CD4-positive, alpha-beta T cell (primary cell): ENCODE data around the gene TOX3. TPM values are rescaled to one million over a fixed set of nuclear protein-coding genes. Genes with fewer than 3 reads are reported as not detected.

ENCODE experiments used
- ATAC-seq: fragments of 200-7000 bp; cut with Tn5 transposase; one replicate; pipeline ENCODE4 v1.10.0; 2022; ENCODE audit warnings: mild to moderate bottlenecking; ENCODE audit not compliant: poor library complexity
- CTCF ChIA-PET: fragments of 350-600 bp; sonication (Branson Sonifier 250); formaldehyde crosslinking; loops from one replicate; lab custom pipeline; 2021; ENCODE audit warnings: antibody characterized with exemption, inconsistent platforms; lab: Charles Lee
- POLR2A ChIA-PET: fragments of 350-600 bp; sonication (Branson Sonifier 250); formaldehyde crosslinking; loops from one replicate; lab custom pipeline; 2021; ENCODE audit warnings: antibody characterized with exemption, inconsistent platforms; lab: Charles Lee
- DNase-seq, 14 experiments: peaks; one replicate each; pipeline ENCODE4 v3.0.0-alpha.2; 2013 to 2020; ENCODE audit warnings: mixed read lengths in 2 of 14
- H3K27ac ChIP-seq, 2 donors: one replicate each; pipeline versions ENCODE4 v1.5.1 to v1.7.0; 2013; ENCODE audit warnings: low read length in 2 of 2, low read depth in 1 of 2, mild to moderate bottlenecking in 1 of 2
- H3K27me3 ChIP-seq, 2 experiments: 1 replicate in 1 of 2; 2 replicates in 1 of 2; pipeline versions ENCODE4 v1.6.1 to v1.7.0; 2013; ENCODE audit warnings: low read length in 2 of 2, control low read depth in 1 of 2, mild to moderate bottlenecking in 1 of 2, moderate library complexity in 1 of 2; ENCODE audit not compliant: insufficient read depth in 2 of 2, control insufficient read depth in 1 of 2
- H3K36me3 ChIP-seq: one replicate; pipeline ENCODE4 v1.6.1; 2013; ENCODE audit warnings: low read length, control low read depth; ENCODE audit not compliant: insufficient read depth
- H3K4me1 ChIP-seq: one replicate; pipeline ENCODE4 v1.6.1; 2013; ENCODE audit warnings: low read length, control low read depth; ENCODE audit not compliant: insufficient read depth
- H3K4me3 ChIP-seq: one replicate; pipeline ENCODE4 v1.5.1; 2013; ENCODE audit warnings: mild to moderate bottlenecking, low read length, moderate library complexity
- H3K9me3 ChIP-seq, 2 experiments: 1 replicate in 1 of 2; 2 replicates in 1 of 2; pipeline versions ENCODE4 v1.6.1 to v1.7.0; 2013; ENCODE audit warnings: low read length in 2 of 2, mild to moderate bottlenecking in 2 of 2, control low read depth in 1 of 2, moderate library complexity in 1 of 2; ENCODE audit not compliant: control insufficient read depth in 1 of 2, insufficient read depth in 1 of 2
- H3K27ac Mint-ChIP-seq: one replicate; pipeline ENCODE4 v1.8.0; 2020; ENCODE audit warnings: mixed read lengths
- H3K27me3 Mint-ChIP-seq: one replicate; pipeline ENCODE4 v1.8.0; 2021; ENCODE audit warnings: mixed read lengths
- H3K36me3 Mint-ChIP-seq: one replicate; pipeline ENCODE4 v1.8.0; 2021; ENCODE audit warnings: low read depth, mixed read lengths
- H3K4me1 Mint-ChIP-seq: one replicate; pipeline ENCODE4 v1.8.0; 2021; ENCODE audit warnings: low read depth, mixed read lengths
- H3K4me3 Mint-ChIP-seq: one replicate; pipeline ENCODE4 v1.8.0; 2020; ENCODE audit warnings: mild to moderate bottlenecking, mixed read lengths
- H3K9me3 Mint-ChIP-seq: one replicate; pipeline ENCODE4 v1.8.0; 2020; ENCODE audit warnings: mixed read lengths
- intact Hi-C, 2 experiments: fragments of 100-400 bp; cut with DNase I in 1 of 2; cut with micrococcal nuclease in 1 of 2; formaldehyde crosslinking; loops; one replicate each; pipeline versions ENCODE4 v1.15.1 to v1.9.0; 2023 to 2025; cut with DNase I, micrococcal nuclease
- total RNA-seq, 174 experiments: library from RNA in 2 of 174; stranded (reverse) in 2 of 174; gene quantifications; one replicate each; pipeline ENCODE4 v1.2.3 and lab custom pipeline; 2021 to 2026
- TF ChIP-seq, protein P1 (sequence below): fragments of 200-600 bp; IDR thresholded peaks from one replicate; pipeline ENCODE4 v1.8.0; 2022; ENCODE audit warnings: antibody characterized with exemption, mild to moderate bottlenecking

TOX3 gene
- total RNA-seq, 2 experiments from 2014 or later: not detected

GRCh38 chr16:52591471-52591870, 44.5 kb upstream of the TOX3 start:
- Mint-ChIP-seq H3K4me1 (no peaks in the 10 kb centered on the region), H3K4me3 (no peak overlapping the region), H3K27ac (no peak overlapping the region), H3K27me3 (no peaks in the 10 kb centered on the region), H3K9me3 (peaks cover 6% of the 10 kb centered on the region), H3K36me3 (no peaks in the 10 kb centered on the region)
- Histone ChIP-seq H3K27ac (no peak overlapping the region), H3K4me3 (no peak overlapping the region), H3K9me3 (no peaks in the 10 kb centered on the region), H3K36me3 (no peaks in the 10 kb centered on the region), H3K27me3 (no peaks in the 10 kb centered on the region), H3K4me1 (no peaks in the 10 kb centered on the region)
- ATAC-seq (no peak), DNase-seq (no peak)
- intact Hi-C loops: no loop called here
- CTCF ChIA-PET: no interaction called here
- POLR2A ChIA-PET: no interaction called here
- TF ChIP-seq, protein P1, sequence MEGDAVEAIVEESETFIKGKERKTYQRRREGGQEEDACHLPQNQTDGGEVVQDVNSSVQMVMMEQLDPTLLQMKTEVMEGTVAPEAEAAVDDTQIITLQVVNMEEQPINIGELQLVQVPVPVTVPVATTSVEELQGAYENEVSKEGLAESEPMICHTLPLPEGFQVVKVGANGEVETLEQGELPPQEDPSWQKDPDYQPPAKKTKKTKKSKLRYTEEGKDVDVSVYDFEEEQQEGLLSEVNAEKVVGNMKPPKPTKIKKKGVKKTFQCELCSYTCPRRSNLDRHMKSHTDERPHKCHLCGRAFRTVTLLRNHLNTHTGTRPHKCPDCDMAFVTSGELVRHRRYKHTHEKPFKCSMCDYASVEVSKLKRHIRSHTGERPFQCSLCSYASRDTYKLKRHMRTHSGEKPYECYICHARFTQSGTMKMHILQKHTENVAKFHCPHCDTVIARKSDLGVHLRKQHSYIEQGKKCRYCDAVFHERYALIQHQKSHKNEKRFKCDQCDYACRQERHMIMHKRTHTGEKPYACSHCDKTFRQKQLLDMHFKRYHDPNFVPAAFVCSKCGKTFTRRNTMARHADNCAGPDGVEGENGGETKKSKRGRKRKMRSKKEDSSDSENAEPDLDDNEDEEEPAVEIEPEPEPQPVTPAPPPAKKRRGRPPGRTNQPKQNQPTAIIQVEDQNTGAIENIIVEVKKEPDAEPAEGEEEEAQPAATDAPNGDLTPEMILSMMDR: no peak

- CTCF ChIA-PET: no interaction called here
- no peaks in the 10 kb centered on the region for H3K36me3 ChIP-seq
- Mint-ChIP-seq H3K27ac (no peak overlapping the region), H3K9me3 (peaks cover 5% of the 10 kb centered on the region), H3K4me1 (no peaks in the 10 kb centered on the region), H3K4me3 (no peak overlapping the region), H3K36me3 (no peaks in the 10 kb centered on the region), H3K27me3 (no peaks in the 10 kb centered on the region)
- ATAC-seq (no peak), DNase-seq (no peak)
- no peaks in the 10 kb centered on the region for H3K9me3 ChIP-seq
- H3K4me3 ChIP-seq: no peak overlapping the region
- TF ChIP-seq, protein P1: no peak
- no peaks in the 10 kb centered on the region for H3K4me1 ChIP-seq
- intact Hi-C loops: no loop called here
- POLR2A ChIA-PET: no interaction called here
- H3K27ac ChIP-seq: no peak overlapping the region
- H3K27me3 ChIP-seq: no peaks in the 10 kb centered on the region
These were observed 39.2 kb upstream of the TOX3 start for GRCh38 chr16:52586159-52586558.

- Histone ChIP-seq H3K27me3 (no peaks in the 10 kb centered on the region), H3K9me3 (no peaks in the 10 kb centered on the region), H3K4me3 (no peak overlapping the region), H3K27ac (no peak overlapping the region), H3K4me1 (no peaks in the 10 kb centered on the region), H3K36me3 (no peaks in the 10 kb centered on the region)
- Mint-ChIP-seq H3K27me3 (no peaks in the 10 kb centered on the region), H3K4me1 (no peaks in the 10 kb centered on the region), H3K36me3 (no peaks in the 10 kb centered on the region), H3K4me3 (no peak overlapping the region), H3K9me3 (peaks cover 5% of the 10 kb centered on the region), H3K27ac (no peak overlapping the region)
- DNase-seq (no peak), ATAC-seq (no peak)
- ChIA-PET POLR2A (no interaction called here), CTCF (no interaction called here)
- intact Hi-C loops: no loop called here
- TF ChIP-seq, protein P1: no peak
These were observed 37.7 kb upstream of the TOX3 start for GRCh38 chr16:52584354-52585320.
